ENCODE results near the gene PLRG1.

Gene PLRG1

DNA sequence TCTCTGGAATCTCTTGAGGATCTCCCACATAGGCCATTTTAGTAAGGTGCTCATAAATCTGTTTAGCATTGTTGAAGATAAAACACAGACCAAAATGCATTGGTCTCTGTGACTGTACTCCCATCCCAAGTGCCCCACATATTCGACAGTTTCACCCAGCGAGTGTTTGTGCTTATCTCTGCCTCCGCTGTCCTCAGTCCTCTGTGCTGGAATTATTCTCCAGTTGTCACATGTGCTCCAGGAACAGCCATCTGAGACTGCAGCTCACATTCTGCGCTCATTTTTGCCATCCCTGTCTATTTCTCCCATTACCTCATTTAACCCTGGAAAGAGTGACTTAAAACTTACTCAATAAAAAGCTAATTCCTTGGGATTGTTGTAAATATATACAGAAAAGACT, 31.0 kb downstream of the PLRG1 start:
- Mint-ChIP-seq H3K9me3 (no peaks in the 10 kb centered on the region), H3K4me3 (no peak overlapping the region), H3K27me3 (ENCODE audit: low read depth) (peaks cover 22% of the 10 kb centered on the region), H3K36me3 (ENCODE audit: low read depth) (no peaks in the 10 kb centered on the region), H3K4me1 (ENCODE audit: low read depth) (no peaks in the 10 kb centered on the region), H3K27ac (no peak overlapping the region)
- no peak for DNase-seq (ENCODE audit: low spot score)

DNA sequence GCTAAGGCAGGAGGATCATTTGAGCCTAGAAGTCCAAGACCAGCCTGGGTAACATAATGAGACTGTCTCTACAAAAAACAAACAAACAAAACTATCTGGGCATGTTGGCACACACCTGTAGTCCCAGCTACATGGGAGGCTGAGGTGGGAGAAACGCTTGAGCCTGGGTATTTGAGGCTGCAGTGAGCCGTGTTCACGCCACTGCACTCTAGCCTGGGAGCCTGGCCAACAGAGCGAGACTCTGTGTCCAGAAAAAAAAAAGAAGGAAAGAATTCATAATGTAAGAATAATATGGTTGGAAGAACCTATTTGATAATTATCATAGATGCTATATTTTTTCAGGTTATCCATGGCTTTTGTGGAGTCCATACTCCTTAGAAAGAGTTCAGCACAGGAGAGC, 32.6 kb downstream of the PLRG1 start:
- Mint-ChIP-seq H3K36me3 (ENCODE audit: low read depth) (no peaks in the 10 kb centered on the region), H3K9me3 (no peaks in the 10 kb centered on the region), H3K4me1 (ENCODE audit: low read depth) (no peaks in the 10 kb centered on the region), H3K27ac (no peak overlapping the region), H3K4me3 (no peak overlapping the region), H3K27me3 (ENCODE audit: low read depth) (peaks cover 29% of the 10 kb centered on the region)
- DNase-seq (ENCODE audit: low spot score): no peak

DNA sequence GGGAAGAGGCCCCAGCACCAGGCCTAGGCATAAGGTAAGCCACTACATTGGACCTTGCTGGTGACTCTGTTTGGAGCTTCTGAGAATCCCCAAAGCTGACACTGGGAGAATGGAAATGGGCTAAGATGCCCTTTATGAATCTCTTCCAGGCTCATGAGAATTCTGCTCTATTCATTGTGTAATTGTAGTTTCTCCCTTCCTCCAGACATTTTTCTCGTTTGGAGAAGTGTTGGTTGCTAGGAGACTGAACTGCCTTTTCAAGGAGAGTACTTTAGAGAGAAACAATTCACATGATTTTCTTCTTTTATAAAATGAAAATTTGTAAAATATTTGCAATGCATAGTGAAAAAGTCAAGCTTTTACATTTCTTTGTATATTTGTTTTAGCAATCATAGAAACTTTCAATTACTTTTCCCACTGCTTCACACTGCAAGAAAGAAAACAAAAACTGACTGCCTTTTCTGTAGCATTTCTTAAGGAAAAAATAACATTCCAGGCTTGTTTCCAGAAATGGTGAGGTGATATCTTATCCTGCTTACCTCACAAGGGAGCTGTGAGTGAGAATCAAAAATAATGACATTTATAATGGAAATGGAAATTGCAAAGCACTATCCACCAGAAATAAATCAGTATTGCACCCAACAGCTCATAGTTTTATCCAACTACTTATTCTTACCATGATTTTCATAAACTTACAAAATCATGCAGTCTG, 33.7 kb downstream of the PLRG1 start:
- H3K36me3 Mint-ChIP-seq (ENCODE audit: low read depth): no peaks in the 10 kb centered on the region
- H3K4me3 Mint-ChIP-seq: no peak overlapping the region
- no peak overlapping the region for H3K27ac Mint-ChIP-seq
- no peaks in the 10 kb centered on the region for H3K4me1 Mint-ChIP-seq (ENCODE audit: low read depth)
- DNase-seq (ENCODE audit: low spot score): no peak
- peaks cover 29% of the 10 kb centered on the region for H3K27me3 Mint-ChIP-seq (ENCODE audit: low read depth)
- H3K9me3 Mint-ChIP-seq: no peaks in the 10 kb centered on the region

DNA sequence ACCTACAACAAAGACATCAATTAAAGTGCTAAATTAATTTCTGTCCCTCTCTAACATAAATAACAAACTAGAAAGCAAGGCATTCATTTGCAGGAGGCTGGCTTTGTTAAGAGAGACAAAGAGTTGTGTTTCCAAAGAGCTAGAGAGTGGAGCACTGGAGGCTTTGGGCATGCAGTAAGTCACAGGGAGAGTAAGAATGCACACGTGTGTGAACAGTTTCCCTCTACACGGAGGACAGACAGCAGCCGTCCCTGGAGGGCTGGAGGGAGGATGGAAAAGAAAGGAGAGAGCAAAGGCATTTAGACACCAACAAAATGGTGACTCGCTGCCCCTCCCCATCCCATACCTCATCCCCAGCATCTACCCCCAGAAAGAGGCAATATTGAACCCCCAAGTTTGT, 38.2 kb downstream of the PLRG1 start:
- peaks cover 25% of the 10 kb centered on the region for H3K27me3 Mint-ChIP-seq (ENCODE audit: low read depth)
- H3K4me3 Mint-ChIP-seq: no peak overlapping the region
- DNase-seq (ENCODE audit: low spot score): no peak
- no peaks in the 10 kb centered on the region for H3K36me3 Mint-ChIP-seq (ENCODE audit: low read depth)
- no peaks in the 10 kb centered on the region for H3K4me1 Mint-ChIP-seq (ENCODE audit: low read depth)
- H3K27ac Mint-ChIP-seq: no peak overlapping the region
- H3K9me3 Mint-ChIP-seq: no peaks in the 10 kb centered on the region

DNA sequence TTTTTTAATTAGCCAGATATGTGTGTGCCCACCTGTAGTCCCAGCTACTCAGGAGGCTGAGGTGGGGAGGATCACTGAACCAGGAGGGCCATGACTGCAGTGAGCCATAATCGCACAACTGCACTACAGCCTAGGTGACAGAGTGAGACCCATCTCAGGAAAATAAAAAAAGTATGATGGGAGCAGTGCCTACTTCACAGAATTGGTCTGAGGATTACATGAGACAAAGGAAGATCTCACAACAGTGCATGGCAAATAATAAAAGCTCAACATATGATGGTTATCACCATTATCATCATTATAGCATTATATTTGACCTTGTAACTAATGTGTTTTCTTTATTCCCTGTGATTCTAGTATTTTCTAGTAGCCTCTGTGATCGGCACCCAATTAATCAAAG, 38.7 kb downstream of the PLRG1 start:
- Mint-ChIP-seq H3K36me3 (ENCODE audit: low read depth) (no peaks in the 10 kb centered on the region), H3K9me3 (no peaks in the 10 kb centered on the region), H3K27me3 (ENCODE audit: low read depth) (peaks cover 25% of the 10 kb centered on the region), H3K27ac (no peak overlapping the region), H3K4me3 (no peak overlapping the region), H3K4me1 (ENCODE audit: low read depth) (no peaks in the 10 kb centered on the region)
- no peak for DNase-seq (ENCODE audit: low spot score)

DNA sequence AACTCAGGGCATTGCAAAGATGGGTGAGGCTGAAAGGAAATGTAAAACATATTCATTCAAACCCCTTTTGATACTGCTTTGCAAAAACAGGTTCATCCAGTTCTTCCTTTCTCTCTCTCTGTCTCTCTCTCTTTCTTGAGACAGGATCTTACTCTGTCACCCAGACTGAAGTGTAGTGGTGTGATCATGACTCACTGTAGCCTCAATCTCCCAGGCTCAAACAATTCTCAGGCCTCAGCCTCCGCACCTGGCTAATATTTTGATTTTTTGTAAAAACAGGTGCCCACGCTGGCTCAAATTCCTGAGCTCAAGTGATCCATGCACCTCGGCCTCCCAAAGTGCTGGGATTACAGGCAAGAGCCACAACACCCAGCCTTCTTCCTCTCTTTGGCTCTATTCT, 43.0 kb downstream of the PLRG1 start:
- peaks cover 22% of the 10 kb centered on the region for H3K27me3 Mint-ChIP-seq (ENCODE audit: low read depth)
- DNase-seq (ENCODE audit: low spot score): no peak

DNA sequence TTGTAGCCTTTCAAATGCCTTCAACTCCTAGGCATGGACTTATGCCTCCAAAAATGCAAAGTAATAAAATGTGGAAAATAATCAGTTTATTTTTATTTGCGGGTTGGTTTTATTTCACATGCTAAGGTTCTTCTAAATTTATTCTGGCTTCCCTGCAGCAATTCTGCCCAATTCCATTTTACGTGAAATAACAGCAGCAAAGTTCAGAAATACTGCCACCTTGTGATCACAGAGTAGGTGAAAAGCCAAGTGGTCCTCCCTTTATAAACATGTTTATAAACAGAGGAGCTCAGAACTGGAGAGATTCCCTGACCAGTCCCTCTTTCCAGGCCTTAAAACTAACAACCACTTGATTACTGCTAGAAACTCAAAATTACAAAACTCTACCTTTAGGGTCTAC, 43.9 kb downstream of the PLRG1 start:
- H3K27me3 Mint-ChIP-seq (ENCODE audit: low read depth): peaks cover 23% of the 10 kb centered on the region
- H3K4me3 Mint-ChIP-seq: no peak overlapping the region
- H3K36me3 Mint-ChIP-seq (ENCODE audit: low read depth): no peaks in the 10 kb centered on the region
- no peaks in the 10 kb centered on the region for H3K9me3 Mint-ChIP-seq
- no peak overlapping the region for H3K27ac Mint-ChIP-seq
- DNase-seq (ENCODE audit: low spot score): no peak
- H3K4me1 Mint-ChIP-seq (ENCODE audit: low read depth): no peaks in the 10 kb centered on the region

More for the DNA sequence above, 43.0 kb downstream of the PLRG1 start:
- Mint-ChIP-seq H3K4me1 (ENCODE audit: low read depth) (no peaks in the 10 kb centered on the region), H3K27ac (no peak overlapping the region), H3K36me3 (ENCODE audit: low read depth) (no peaks in the 10 kb centered on the region), H3K4me3 (no peak overlapping the region), H3K9me3 (no peaks in the 10 kb centered on the region)

DNA sequence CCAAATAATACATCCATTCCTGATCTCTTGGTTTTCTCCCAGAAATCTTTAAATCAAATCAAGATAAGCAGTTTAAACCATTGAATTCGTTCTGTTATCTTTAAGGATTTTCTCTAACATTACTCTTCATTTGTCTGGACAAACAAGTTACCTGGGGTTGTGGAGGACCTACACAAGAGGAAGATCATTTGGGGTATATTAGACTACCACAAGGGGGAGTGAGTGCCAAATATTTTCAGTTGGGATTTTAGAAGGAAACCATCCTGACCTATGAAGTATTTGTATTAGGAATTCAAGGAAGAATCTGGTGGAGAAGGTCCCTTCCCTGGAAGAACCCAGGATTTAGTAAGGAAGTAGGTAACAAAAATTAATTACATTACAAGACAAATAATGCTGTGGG, 46.6 kb downstream of the PLRG1 start:
- no peaks in the 10 kb centered on the region for H3K36me3 Mint-ChIP-seq (ENCODE audit: low read depth)
- peaks cover 27% of the 10 kb centered on the region for H3K27me3 Mint-ChIP-seq (ENCODE audit: low read depth)
- DNase-seq (ENCODE audit: low spot score): no peak
- H3K9me3 Mint-ChIP-seq: no peaks in the 10 kb centered on the region
- H3K27ac Mint-ChIP-seq: no peak overlapping the region
- H3K4me1 Mint-ChIP-seq (ENCODE audit: low read depth): no peaks in the 10 kb centered on the region
- no peak overlapping the region for H3K4me3 Mint-ChIP-seq

DNA sequence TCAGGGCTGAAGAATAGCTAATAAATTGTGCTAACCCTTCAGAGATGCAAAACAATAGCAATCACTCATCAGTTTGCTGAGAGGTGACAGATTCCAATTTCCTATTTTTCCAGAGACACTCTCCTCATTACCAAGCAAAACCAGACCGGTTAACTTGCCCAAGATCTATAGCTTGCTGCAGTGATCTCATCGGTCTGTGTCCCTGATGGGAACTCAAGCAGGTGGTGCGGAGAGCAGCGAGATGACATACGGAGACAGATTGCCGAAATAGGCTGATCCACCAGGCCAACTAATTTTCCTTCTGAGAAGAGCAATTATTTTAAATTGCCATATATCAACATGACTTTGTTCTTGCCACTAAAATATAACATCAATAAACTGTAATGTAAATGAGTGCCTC, 48.1 kb downstream of the PLRG1 start:
- Mint-ChIP-seq H3K36me3 (ENCODE audit: low read depth) (no peaks in the 10 kb centered on the region), H3K27me3 (ENCODE audit: low read depth) (peaks cover 24% of the 10 kb centered on the region), H3K4me1 (ENCODE audit: low read depth) (no peaks in the 10 kb centered on the region), H3K4me3 (no peak overlapping the region), H3K27ac (no peak overlapping the region), H3K9me3 (no peaks in the 10 kb centered on the region)
- DNase-seq (ENCODE audit: low spot score): no peak

DNA sequence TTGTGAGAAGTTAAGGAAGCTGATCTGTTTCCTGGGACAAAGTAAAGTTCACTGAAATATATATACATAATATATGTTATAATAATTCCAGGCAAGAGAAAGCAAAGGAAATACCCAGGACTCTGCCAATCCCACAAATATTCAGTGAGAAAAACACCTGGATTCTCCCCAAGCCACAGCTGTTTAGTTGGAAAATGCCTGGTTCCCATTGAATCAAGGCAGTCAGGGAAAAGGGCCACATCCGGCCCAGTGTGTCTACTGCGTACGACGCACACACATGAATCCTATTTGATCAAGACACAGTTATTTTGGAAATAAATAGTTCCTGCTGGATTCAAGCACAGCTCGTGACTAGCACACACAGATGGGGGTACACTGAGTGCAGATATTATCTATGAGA, 52.3 kb downstream of the PLRG1 start:
- no peak for DNase-seq (ENCODE audit: low spot score)
- Mint-ChIP-seq H3K9me3 (no peaks in the 10 kb centered on the region), H3K4me3 (no peak overlapping the region), H3K27ac (no peak overlapping the region), H3K4me1 (ENCODE audit: low read depth) (no peaks in the 10 kb centered on the region), H3K27me3 (ENCODE audit: low read depth) (peaks cover 36% of the 10 kb centered on the region), H3K36me3 (ENCODE audit: low read depth) (no peaks in the 10 kb centered on the region)

DNA sequence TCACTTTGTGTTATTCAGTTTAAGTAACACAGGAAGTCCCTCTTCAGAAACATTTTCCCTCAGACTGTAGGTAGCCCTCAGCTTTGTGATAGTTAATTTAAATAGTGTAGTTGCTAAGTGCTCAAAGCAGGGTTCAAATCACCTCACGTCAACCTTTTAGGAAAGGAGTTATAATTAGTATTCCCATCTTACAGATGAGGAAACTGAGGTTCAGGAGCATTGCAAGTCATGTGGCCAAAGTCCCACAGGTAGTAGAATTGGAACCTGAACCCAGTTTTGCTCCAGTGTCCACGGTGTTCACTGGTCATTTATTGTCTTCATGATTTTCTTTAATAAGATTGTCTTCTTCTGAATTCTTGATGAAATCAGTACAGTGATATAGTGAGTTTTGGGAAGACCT, 54.3 kb downstream of the PLRG1 start:
- Mint-ChIP-seq H3K27ac (no peak overlapping the region), H3K9me3 (no peaks in the 10 kb centered on the region), H3K4me3 (no peak overlapping the region), H3K27me3 (ENCODE audit: low read depth) (peaks cover 51% of the 10 kb centered on the region), H3K4me1 (ENCODE audit: low read depth) (peaks cover 5% of the 10 kb centered on the region), H3K36me3 (ENCODE audit: low read depth) (no peaks in the 10 kb centered on the region)
- no peak for DNase-seq (ENCODE audit: low spot score)

DNA sequence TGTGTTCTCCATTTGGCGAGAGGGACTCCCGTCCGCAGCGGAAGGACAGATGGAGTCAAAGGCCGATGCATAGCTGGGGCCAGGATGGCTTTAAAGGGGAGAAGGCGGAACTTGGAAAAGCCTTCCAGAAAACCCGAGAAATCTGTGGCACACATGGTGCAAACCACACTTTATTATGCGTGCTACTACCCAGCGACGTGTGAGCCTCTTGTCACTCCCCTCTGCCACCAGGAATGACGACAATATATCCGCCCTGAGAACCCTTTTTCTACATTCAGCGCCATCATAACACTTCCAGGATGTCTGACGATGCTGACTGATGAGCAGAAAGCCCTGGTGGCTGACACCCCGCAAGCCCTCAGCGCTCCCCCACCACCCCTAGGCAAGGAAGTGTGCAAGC, 57.9 kb downstream of the PLRG1 start:
- Mint-ChIP-seq H3K27me3 (ENCODE audit: low read depth) (peaks cover 73% of the 10 kb centered on the region), H3K4me3 (peak overlapping the region; percentile 49), H3K36me3 (ENCODE audit: low read depth) (no peaks in the 10 kb centered on the region), H3K27ac (no peak overlapping the region), H3K9me3 (no peaks in the 10 kb centered on the region), H3K4me1 (ENCODE audit: low read depth) (peaks cover 7% of the 10 kb centered on the region)
- DNase-seq (ENCODE audit: low spot score): no peak

DNA sequence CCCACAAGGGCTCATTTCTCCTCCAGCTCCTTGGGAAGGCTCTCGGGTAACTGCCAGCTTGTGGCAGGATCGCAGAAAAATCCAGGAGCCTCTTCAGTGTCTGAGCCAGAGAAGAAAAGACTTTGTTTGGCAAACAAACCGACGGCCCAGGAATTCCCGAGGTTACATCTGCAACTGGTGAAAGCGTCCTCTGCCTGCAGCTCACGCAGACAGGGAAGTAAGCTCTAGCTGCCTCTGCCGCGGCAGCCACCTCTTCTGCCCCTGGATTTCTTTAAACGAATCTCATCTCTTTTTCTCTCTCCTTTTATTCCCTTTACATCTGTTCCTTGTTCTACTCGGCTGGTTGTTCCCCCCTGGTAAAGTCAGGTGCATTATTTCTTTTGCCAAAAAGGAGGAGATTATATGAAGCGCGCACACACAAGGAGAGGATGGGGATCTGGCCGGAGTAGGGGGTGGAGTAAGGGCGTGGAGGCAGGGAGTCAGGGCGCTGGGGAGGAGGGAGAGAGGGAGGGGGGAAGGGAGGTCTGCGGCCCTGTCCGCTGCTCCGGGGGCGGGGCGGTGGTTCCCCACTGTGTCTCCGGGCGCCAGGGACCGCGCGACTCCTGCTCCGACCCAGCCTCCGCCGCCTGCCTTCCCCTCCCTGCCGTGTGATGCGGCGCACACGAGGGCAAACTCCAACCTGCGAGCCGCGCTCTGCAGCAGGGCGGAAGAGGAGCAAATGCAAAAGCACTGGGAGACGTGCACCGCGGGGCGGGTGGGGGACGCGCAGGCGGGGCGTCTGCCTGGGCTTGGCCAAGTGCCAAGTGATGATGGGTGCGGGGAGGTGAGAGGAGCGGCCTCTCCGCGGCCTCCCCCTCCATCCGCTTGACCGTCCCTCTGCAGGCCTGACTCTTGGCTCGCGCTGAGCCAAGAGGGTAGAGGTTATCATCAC, 58.6 kb downstream of the PLRG1 start, which contains the start of gene DCHS2:
DCHS2 (minus strand) TSS at position 459 of the 931 bp plus-strand sequence; CDS start at position 15, 444 bp downstream.
- H3K27me3 Mint-ChIP-seq (ENCODE audit: low read depth): peaks cover 77% of the 10 kb centered on the region
- H3K36me3 Mint-ChIP-seq (ENCODE audit: low read depth): no peaks in the 10 kb centered on the region
- peak within 1 kb of the TSS; percentile 68 for H3K4me3 Mint-ChIP-seq
- no peak for DNase-seq (ENCODE audit: low spot score)
- no peaks in the 10 kb centered on the region for H3K9me3 Mint-ChIP-seq
- H3K27ac Mint-ChIP-seq: no peak within 1 kb of the TSS
- peaks cover 7% of the 10 kb centered on the region for H3K4me1 Mint-ChIP-seq (ENCODE audit: low read depth)

DNA sequence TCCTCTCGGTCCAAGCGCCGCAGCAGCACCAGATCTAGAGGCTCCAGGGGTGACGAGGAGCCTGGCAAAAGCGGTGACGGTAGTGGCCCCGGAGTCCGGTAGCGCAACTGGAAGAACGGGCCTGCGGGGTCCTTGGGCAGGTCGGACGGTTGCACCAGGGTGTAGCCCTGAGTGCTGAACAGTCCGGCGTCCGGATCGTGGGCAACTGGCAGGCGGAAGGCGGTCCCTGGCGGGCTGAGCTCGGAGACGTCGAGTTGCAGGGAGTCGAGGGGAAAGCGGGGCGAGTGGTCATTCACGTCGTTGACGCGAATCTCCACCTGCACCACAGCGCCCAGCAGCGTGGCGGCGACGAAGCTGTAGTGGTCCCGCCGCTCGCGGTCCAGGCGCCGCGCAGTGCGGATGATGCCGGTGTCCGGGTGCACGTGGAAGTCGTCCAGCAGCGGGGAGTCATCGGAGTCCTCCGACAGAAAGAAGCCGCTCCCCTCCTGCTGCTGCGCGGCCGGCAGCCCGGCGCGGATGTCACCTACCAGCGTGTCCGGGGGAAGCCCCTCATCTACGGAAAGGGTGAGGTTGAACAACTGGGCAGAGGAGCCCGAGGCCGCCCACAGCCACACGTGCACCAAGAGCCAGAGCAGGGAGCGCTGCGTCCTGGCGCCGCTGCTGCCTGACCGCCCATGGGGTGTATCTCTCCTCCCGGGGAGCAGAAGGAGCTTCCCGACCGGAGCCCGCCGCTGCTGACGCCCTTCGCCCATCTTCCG, 59.4 kb downstream of the PLRG1 start:
- DNase-seq (ENCODE audit: low spot score): peak; percentile 13
- no peaks in the 10 kb centered on the region for H3K36me3 Mint-ChIP-seq (ENCODE audit: low read depth)
- no peaks in the 10 kb centered on the region for H3K9me3 Mint-ChIP-seq
- H3K27me3 Mint-ChIP-seq (ENCODE audit: low read depth): peaks cover 72% of the 10 kb centered on the region
- H3K27ac Mint-ChIP-seq: no peak overlapping the region
- peaks cover 7% of the 10 kb centered on the region for H3K4me1 Mint-ChIP-seq (ENCODE audit: low read depth)
- H3K4me3 Mint-ChIP-seq: peak overlapping the region; percentile 68
